Measurements from ENCODE around the gene HDAC11.

- no peak for TF ChIP-seq CTCF (conservative IDR thresholded peaks at IDR 0.05 in 1 of 2, IDR thresholded peaks at IDR 0.05 in 1 of 2; ENCODE audit: low read depth in 1 of 2, low read length in 2 of 2)
- no peak for TF ChIP-seq EZH2 (IDR thresholded peaks at IDR 0.05; ENCODE audit: low read length, missing control alignments)
These were observed 41.2 kb downstream of the HDAC11 start for GRCh38 chr3:13521309-13521708.

Measured in fibroblast of lung (primary cell).